Epithelial cell of prostate (primary cell): ENCODE measurements around the gene SLC16A11.

Experiments
- DNase-seq: peaks from one replicate; pipeline ENCODE4 v3.0.0-alpha.2; 2011; ENCODE audit warnings: low read depth, low spot score
- H3K27ac ChIP-seq: fragments of 450-650 bp; 2 replicates; pipeline ENCODE4 v1.5.1; 2017; ENCODE audit warnings: mild to moderate bottlenecking

Gene SLC16A11

DNA sequence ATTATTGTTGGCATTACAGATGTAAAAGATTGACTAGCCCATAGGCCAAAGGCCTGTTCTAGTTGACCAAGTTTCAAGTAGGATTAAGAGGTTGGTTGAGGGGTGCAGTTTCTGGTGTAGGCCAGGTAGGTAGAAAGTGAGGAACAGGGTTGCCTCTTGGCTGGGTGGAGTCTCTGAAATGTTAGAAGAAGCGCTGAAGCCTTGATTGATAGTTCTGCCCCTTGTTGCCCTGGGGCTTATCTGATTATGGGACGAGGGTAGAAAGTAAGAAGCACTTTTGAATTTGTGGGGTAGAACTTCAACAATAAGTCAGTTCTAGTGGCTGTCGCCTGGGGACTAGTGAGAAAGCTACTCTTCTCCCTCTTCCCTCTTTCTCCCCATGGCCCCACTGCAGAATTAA, 14.8 kb downstream of the SLC16A11 start:
- no peak overlapping the region for H3K27ac ChIP-seq
- no peak for DNase-seq

DNA sequence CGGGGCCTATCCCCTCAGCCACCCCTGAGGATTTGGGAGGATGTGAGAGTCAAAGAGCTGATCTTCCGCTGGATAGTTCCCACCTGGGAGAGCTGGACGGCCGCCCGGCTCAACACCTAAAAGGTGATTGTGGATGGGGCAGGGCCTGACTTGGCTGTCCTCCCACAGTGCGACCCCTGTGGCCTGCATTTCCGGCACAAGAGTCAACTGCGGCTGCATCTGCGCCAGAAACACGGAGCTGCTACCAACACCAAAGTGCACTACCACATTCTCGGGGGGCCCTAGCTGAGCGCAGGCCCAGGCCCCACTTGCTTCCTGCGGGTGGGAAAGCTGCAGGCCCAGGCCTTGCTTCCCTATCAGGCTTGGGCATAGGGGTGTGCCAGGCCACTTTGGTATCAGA, 16.6 kb downstream of the SLC16A11 start:
- no peak overlapping the region for H3K27ac ChIP-seq

DNA sequence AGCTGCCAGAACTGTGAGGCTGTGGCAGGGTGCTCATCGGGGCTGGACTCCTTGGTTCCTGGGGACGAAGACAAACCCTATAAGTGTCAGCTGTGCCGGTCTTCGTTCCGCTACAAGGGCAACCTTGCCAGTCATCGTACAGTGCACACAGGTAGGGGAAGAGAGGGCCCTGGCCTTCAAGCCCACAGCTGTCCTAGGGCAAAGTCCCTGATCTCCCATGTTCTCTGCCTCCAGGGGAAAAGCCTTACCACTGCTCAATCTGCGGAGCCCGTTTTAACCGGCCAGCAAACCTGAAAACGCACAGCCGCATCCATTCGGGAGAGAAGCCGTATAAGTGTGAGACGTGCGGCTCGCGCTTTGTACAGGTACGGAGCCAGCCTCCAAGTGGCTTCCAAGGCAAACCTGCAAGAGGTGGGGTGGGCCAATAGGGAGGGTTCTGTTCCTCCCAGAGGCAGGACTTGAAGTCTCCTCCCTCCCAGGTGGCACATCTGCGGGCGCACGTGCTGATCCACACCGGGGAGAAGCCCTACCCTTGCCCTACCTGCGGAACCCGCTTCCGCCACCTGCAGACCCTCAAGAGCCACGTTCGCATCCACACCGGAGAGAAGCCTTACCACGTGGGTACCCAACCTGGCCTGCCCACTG, 17.3 kb downstream of the SLC16A11 start:
- H3K27ac ChIP-seq, result no peak overlapping the region

More for the DNA sequence above, 16.6 kb downstream of the SLC16A11 start:
- DNase-seq, result no peak

DNA sequence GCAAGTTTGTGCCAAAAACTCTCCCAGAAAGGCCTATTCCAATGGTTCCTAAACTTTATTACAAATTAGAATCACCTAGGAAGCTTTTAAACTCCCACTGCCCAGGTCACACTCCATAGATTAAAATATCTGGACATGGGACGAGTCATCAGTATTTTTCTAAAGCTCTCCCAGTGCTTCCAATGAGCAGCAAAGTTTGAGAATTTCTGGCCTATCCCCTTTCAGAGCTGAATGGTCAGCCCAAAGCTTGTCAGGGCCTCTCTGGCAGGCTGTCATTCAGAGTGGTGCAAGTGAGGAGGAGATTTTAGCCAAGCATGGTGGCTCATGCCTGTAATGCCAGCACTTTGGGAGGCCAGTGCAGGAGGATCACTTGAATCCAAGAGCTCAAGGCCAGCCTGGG, 18.6 kb downstream of the SLC16A11 start:
- no peak overlapping the region for H3K27ac ChIP-seq
- DNase-seq, result no peak

More for the DNA sequence above, 17.3 kb downstream of the SLC16A11 start:
- DNase-seq, result no peak

DNA sequence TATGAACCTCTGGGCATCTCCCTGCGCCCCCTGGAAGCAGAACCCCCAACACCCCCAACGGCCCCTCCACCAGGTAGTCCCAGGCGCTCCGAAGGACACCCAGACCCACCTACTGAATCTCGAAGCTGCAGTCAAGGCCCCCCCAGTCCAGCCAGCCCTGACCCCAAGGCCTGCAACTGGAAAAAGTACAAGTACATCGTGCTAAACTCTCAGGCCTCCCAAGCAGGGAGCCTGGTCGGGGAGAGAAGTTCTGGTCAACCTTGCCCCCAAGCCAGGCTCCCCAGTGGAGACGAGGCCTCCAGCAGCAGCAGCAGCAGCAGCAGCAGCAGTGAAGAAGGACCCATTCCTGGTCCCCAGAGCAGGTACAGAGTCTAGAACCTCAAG, 19.5 kb downstream of the SLC16A11 start:
- H3K27ac ChIP-seq, result no peak overlapping the region
- DNase-seq, result no peak

DNA sequence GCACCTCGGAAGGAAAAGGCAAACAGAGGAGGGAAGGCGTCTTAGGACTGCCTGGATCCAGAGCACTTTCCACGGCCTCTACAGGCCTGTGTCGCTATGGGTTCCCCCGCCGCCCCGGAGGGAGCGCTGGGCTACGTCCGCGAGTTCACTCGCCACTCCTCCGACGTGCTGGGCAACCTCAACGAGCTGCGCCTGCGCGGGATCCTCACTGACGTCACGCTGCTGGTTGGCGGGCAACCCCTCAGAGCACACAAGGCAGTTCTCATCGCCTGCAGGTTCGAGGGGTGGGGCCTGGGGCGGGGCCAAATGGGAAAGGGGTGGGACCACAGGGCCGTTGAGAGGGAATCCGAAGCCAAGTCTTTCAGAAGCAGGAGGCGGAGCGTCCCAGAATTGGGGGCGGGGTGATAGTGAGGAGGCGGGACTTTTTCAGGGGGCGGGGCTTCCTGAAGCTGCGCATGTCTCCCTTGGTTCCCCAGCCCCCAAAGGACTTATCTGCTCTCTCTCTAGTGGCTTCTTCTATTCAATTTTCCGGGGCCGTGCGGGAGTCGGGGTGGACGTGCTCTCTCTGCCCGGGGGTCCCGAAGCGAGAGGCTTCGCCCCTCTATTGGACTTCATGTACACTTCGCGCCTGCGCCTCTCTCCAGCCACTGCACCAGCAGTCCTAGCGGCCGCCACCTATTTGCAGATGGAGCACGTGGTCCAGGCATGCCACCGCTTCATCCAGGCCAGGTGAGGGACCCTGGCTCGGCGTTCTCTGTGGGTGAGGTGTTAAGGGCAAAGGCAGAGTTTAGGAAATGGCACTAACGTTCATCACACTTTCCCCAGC, 20.1 kb downstream of the SLC16A11 start:
- DNase-seq, result no peak
- H3K27ac ChIP-seq, result no peak overlapping the region

DNA sequence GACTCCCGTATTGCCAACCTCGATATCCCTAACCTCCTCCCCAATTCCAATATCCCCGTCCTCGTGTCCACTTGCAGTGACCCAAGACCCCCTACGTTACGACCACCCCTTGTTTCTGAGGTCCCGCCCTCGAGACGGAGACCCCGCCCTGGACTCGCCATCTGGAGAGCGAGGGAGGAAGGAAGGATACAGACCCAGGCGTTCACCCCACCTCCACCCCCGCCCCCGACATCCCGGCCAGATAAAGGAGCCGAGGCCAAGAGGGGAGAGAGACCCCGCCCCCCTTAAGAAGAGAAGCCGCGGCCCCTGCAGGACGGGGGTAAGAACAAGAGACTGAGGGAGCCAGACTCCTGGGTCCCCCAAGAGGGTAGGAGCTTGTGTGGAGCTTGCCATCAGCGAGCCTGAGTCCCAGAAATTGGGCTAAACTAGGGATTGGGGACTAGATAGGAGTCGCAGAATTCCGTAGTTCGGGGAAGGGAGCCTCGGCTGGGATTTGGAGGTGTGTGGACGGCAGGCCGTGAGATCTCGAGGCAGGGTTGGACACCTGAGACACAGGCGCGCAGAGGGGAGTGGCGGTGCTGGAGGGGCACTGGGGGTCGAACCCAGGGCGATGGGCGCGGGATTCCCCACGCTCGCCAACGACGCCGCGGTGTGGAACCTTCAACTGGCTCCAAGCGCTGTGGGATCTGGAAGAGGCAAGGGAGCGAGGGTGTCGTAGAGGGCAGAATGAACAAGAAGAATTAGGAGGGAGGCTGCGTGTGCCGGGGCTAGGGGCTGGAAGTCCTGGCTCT, 20.9 kb downstream of the SLC16A11 start, which contains the start of gene BCL6B:
Gene BCL6B (plus strand): TSS at position 270 of the 791 bp plus-strand sequence. CDS start 622 bp downstream, outside the sequence.
- H3K27ac ChIP-seq, result no peak within 1 kb of the TSS
- DNase-seq, result no peak

DNA sequence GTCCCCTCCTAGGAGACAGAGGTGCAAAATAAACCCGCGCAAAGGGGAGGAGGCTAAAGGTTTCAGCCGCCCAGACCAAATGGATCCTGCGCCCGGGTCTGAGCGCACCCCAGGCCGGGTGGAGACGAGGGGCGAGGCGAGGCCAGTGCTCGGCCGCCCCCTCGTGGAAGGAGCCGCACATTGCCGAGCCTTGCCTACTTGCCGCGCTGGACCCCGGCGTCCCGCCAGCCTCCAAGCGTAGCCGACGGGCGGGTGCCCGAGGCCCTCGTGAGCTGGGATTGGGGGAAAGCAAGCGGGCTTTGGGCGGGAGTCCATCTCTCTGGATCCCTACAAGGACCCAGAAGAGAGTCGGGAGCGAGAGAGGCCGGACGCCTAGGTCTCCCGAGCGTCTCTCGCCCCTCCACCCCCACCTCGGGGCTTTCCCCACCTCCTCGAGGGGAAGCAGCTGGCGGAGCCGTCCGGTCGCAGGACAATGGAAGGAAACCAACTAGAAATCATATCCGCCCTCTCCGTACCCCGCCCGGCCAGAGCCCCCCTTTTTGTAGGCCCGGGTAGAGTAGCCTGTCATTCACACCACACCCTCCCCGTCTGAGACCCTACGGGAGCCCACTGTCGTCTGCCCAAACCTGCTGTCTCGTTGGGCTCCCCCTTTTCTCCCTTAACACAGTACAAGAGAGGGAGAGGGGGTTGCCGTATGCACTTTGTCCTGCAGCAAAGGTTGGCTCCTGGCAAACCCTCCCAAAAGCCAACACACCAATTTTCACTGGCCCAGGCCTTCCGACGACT, 21.7 kb downstream of the SLC16A11 start:
- no peak for DNase-seq
- no peak overlapping the region for H3K27ac ChIP-seq

DNA sequence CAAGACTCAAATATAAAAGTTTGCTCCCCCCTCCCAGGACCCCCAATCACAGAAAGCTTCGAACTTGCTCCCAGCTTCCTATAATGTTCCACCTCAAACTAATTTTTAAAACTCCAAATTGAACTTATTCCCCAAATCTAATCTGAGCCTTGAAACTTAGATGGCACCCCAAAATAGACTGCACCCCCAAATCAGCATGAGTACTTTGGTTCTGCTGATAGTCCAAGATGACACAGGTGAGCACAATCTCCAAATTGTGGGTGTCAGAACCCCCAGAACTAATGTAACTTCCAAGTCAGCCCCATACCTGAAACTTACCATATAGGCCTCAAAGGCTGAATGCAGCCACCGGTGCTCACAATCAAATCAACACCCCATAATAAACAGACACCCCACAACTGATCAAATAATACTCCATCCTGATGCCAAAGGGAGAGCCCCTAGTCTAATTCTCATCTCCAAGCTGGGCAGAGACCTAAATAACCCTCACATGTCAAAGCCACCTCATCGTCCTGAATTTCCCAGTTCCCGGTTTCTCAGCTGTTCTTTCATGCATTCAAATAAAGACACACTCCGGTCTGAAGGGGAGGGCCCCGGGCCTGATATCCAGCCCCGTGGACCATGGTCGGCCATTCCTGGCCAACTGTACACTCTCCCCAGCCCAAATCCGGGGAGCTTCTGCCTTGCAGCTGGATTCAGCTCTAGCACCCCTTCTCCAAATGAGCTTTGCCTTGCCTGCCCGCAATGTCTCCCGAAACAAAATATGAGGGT, 22.8 kb downstream of the SLC16A11 start:
- no peak overlapping the region for H3K27ac ChIP-seq
- no peak for DNase-seq

DNA sequence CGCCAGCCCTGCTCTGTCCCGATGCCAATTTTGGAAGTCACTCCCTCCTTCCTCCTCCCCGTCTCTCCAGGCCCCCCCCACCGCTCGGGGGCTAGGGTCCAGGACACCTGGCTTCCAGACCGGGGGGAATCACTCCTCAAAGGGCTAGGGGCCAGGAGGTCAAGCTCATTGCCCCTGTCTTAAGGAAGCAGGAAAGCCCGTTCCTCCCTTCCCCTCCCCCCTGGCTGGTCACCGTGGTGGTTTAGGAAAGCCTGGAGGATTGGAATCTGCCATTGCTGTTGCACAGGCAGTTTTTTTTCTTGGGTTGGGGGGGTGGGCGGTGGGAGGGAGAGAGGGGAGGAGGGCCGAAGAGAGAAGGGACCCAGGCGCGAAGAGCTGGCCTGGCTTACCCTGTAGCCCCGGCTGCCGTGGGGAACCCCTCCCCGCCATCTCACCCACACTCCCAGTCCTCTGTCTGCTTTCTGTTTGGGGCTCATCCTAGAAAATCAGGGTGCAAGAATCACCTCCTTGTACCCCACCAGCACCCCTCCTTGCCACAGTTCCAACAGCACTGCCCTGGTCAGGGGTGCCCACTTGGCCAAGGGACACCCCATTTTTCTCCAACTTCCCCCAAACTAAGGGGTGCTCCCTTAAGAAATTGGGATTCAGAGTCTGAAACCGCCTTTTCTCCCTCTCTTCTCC, 23.9 kb downstream of the SLC16A11 start:
- no peak for DNase-seq
- H3K27ac ChIP-seq, result no peak overlapping the region

DNA sequence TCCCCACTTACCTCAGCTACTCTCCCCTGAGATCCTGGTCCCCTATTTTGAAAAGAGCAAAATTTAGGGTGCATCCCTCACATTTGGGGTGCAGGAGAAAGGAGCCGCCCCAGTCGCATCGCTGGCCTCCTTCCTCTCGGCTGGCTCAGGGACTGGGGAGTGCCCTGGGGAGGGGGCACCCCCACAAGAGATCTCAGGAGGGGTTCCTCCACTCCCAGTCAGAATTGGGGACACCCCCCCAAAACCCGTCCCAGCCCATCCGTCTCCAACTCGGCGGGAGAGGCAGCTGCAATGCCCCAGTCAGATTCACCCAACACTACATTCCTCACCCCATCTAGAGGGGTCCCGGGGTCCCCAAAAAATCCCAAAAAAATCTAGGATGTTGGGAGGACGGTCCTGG, 24.5 kb downstream of the SLC16A11 start:
- no peak for DNase-seq
- no peak overlapping the region for H3K27ac ChIP-seq

DNA sequence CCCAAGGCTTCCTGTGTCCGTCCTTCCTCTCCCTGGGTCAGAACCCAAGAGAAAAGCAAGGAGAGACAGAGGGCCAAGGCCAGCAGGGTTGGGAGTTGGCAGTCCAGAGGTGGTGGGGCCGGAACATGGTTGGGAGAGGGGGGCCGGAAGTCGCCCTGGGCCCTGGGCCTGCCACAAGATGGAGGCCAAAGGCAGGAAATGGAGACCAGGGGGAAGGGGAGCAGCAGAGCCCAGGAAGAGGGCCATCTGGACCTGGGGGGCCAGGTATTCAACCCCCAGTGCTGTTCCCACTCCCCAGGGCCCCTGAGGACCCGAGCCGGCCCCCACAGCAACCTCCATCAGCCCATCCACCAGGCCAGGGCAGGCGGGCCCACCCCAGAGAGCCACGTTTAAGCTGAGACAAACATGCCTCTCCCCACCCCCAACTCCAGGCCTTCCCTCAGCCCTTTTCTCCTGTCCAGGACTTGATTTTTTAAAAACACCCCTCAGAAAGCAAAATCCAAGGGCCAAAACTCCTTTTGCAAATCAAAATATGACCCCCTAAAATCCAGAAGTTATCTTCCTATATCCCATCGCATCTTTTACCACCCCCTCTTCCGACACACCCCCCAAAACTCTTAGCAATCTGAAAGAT, 25.4 kb downstream of the SLC16A11 start:
- DNase-seq, result no peak

DNA sequence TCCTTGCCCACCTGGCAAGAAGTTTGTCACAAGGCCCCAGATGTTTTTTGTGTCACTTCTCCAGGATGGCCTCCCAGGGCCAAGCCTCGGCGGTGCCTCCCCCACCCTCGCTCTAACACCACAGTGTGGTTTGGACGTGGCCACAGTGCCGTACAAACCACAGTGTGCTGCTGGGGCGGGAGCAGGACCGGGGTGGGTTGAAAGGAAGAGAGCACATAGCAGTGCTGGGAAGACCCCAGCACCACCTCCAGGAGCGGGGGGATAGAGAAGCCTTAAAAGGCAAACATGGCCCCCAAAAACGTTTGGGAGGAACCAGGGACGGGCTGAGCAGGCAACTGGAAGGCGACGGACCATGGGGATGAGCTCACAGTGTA, 26.1 kb downstream of the SLC16A11 start:
- no peak overlapping the region for H3K27ac ChIP-seq
- no peak for DNase-seq

More for the DNA sequence above, 25.4 kb downstream of the SLC16A11 start:
- no peak overlapping the region for H3K27ac ChIP-seq

DNA sequence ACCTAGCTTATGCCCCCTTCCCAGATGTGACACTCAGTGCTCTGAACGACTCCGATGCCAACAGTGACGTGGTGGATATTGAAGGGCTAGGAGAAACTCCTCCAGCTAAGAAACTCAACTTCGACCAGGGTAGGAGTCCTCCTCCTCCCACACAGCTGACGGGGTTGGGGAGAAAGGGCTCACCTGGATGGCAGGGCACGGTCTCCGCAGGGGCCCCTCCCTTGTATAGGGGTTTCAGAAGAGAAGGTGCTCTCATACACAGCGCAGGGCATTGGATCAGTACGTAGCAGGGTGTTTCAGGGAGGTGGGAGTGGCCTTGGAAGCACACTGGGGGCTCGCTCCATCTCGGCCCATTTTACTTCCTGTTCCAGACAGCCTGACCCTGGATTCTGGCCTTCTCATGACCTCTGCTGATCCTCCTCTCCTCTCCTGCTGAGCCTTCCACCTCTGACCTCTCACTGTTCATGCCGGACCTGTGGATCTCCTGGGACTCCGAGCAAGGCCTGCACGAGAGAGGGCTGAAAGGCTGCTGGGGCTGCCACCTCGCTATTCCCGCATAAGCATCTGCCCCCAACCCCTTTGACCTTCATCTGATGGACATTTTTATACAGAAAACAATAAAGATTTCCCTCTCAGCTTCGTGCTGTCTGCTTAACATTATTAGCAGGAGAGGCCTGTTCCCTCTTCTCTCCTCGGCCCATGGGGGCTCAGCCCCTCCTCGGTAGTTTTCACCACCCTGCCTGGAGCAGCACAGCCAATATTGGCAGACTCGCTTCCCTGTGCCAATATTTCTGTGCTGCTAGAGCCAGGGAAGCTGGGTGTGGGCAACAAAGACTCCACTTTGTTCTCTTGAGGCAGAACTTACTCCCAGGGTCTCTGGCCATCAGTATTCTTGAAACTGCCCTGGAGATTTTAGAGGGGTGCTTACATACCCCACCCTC, 26.7 kb downstream of the SLC16A11 start:
- H3K27ac ChIP-seq, result no peak overlapping the region
- DNase-seq, result no peak

DNA sequence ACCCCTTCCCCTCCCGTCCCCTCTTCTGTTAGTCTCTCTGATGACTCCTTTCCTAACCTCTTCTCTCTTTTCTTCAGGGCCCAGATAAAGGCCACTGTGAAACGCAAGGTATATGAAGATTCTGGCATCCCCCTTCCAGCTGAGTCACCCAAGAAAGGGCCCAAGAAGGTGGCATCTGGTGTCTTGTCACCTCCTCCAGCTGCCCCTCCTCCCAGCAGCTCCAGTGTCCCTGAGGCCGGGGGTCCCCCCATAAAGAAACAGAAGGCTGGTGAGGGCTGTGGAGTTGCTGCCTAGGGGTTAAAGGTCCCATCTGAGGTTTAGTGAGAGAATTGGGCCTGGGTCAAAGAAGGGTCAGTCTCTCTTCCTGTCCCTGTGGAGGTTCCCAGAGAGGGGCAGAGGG, 27.5 kb downstream of the SLC16A11 start:
- no peak for DNase-seq
- no peak overlapping the region for H3K27ac ChIP-seq

DNA sequence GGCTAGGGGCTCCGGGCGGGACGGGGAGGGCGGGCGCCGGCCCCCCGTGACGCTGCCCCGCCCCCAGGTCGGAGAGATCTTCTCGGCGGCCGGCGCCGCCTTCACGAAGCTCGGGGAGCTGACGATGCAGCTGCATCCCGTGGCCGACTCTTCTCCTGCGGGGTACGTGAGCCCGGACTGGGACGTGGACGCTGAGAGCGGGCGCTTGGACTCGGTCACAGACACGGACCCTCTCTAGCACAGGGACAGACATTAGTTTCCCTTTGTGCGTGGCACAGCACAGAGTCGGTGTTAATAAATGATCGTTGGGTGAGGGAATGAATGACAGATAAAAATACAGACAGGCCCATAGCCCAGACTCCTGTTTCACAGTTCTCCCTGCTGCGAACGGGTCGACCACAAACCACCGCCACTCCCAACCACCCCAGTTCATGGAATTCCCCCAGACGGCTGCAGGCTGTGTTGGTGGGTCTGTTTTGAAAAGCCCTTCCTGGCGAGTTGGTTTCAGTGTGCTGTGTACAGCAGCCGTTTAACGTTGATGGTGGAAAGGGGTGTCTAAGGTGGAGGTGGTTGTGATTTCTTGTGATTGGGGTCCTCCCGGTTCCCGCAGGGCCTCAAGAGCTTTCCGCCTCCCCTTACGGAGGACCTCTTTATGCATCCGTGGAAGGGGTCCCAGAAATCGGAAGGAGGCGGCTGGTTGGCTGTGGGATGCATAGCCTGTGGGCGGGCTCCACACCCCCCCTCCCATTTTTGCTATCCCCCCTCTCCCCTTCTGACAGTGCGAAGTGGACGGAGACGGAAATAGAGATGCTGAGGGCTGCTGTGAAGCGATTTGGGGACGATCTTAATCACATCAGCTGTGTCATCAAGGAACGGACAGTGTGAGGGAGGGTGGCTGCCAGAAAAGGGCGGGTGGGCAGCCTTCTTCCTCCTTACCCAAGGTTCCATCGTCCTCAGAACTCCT, 28.6 kb downstream of the SLC16A11 start:
- no peak for DNase-seq
- H3K27ac ChIP-seq, result peak overlapping the region; percentile 90
